ENCODE results near the gene RNASE1.
A peak's percentile ranks its signal among the peaks of the same experiment; 100 is the strongest.
"Not testable (repeated sequence)": the region's sequence is repeated elsewhere in the genome, so short reads cannot be mapped to it uniquely, and the experiment has no call there.

Gene RNASE1

GRCh38 chr14:20830831-20831230, 28.2 kb upstream of the RNASE1 start:
- H3K4me3 ChIP-seq (ENCODE audit: low read length) = no peak overlapping the region
- H3K27me3 ChIP-seq (ENCODE audit: low read depth, low read length) = no peaks in the 10 kb centered on the region
- no peaks in the 10 kb centered on the region for H4K20me1 ChIP-seq (ENCODE audit: insufficient read depth, low read length)
- H2AFZ ChIP-seq (ENCODE audit: low read depth, low read length) = no peak overlapping the region
- no peak overlapping the region for H3K27ac ChIP-seq (ENCODE audit: low read length)
- H3K9ac ChIP-seq (ENCODE audit: low read length) = no peak overlapping the region
- H3K4me2 ChIP-seq (ENCODE audit: low read length) = no peak overlapping the region
- no peaks in the 10 kb centered on the region for H3K79me2 ChIP-seq (ENCODE audit: low read length)
- H3K4me1 ChIP-seq (ENCODE audit: low read length) = no peaks in the 10 kb centered on the region
- no peaks in the 10 kb centered on the region for H3K36me3 ChIP-seq (replicated peaks; ENCODE audit: low read depth, low read length)
- H3K9me3 ChIP-seq (ENCODE audit: insufficient read depth, low read length) = no peaks in the 10 kb centered on the region; the same call in 1 of the 2 replicates
- TF ChIP-seq EZH2phosphoT487 (IDR thresholded peaks at IDR 0.05; ENCODE audit: low read depth) (no peak), CTCF (IDR thresholded peaks at IDR 0.05; ENCODE audit: low read depth, low read length) (no peak)

- H3K79me2 ChIP-seq (ENCODE audit: low read length); H3K4me3 ChIP-seq (ENCODE audit: low read length); H3K4me2 ChIP-seq (ENCODE audit: low read length); H4K20me1 ChIP-seq (ENCODE audit: insufficient read depth, low read length); H3K27me3 ChIP-seq (ENCODE audit: low read depth, low read length); H3K9ac ChIP-seq (ENCODE audit: low read length); H3K9me3 ChIP-seq (ENCODE audit: insufficient read depth, low read length); H2AFZ ChIP-seq (ENCODE audit: low read depth, low read length); H3K36me3 ChIP-seq (replicated peaks; ENCODE audit: low read depth, low read length); H3K4me1 ChIP-seq (ENCODE audit: low read length); H3K27ac ChIP-seq (ENCODE audit: low read length): not testable (repeated sequence)
- TF ChIP-seq CTCF (IDR thresholded peaks at IDR 0.05; ENCODE audit: low read depth, low read length) = peak; percentile 23; the same call in 1 of the 2 replicates
These were observed 25.5 kb upstream of the RNASE1 start for GRCh38 chr14:20828024-20828694.

GRCh38 chr14:20827326-20827725, 24.7 kb upstream of the RNASE1 start:
- no peaks in the 10 kb centered on the region for H4K20me1 ChIP-seq (ENCODE audit: insufficient read depth, low read length)
- no peak for TF ChIP-seq CTCF (IDR thresholded peaks at IDR 0.05; ENCODE audit: low read depth, low read length)
- no peak for TF ChIP-seq EZH2phosphoT487 (IDR thresholded peaks at IDR 0.05; ENCODE audit: low read depth)

GRCh38 chr14:20826666-20827065, 24.0 kb upstream of the RNASE1 start:
- H3K4me3 ChIP-seq (ENCODE audit: low read length); H3K9ac ChIP-seq (ENCODE audit: low read length); H3K9me3 ChIP-seq (ENCODE audit: insufficient read depth, low read length); H3K27ac ChIP-seq (ENCODE audit: low read length); H3K4me1 ChIP-seq (ENCODE audit: low read length); H3K27me3 ChIP-seq (ENCODE audit: low read depth, low read length); H3K79me2 ChIP-seq (ENCODE audit: low read length); H2AFZ ChIP-seq (ENCODE audit: low read depth, low read length); H4K20me1 ChIP-seq (ENCODE audit: insufficient read depth, low read length); H3K36me3 ChIP-seq (replicated peaks; ENCODE audit: low read depth, low read length); H3K4me2 ChIP-seq (ENCODE audit: low read length): not testable (repeated sequence)

More at GRCh38 chr14:20827326-20827725, 24.7 kb upstream of the RNASE1 start:
- no peak overlapping the region for H3K4me2 ChIP-seq (ENCODE audit: low read length)
- no peaks in the 10 kb centered on the region for H3K4me1 ChIP-seq (ENCODE audit: low read length)
- no peaks in the 10 kb centered on the region for H3K79me2 ChIP-seq (ENCODE audit: low read length)
- no peak overlapping the region for H3K27ac ChIP-seq (ENCODE audit: low read length)
- no peak overlapping the region for H3K9ac ChIP-seq (ENCODE audit: low read length)
- H3K9me3 ChIP-seq (ENCODE audit: insufficient read depth, low read length) = no peaks in the 10 kb centered on the region; the same call in 1 of the 2 replicates
- H3K27me3 ChIP-seq (ENCODE audit: low read depth, low read length) = no peaks in the 10 kb centered on the region
- H2AFZ ChIP-seq (ENCODE audit: low read depth, low read length) = no peak overlapping the region
- no peak overlapping the region for H3K4me3 ChIP-seq (ENCODE audit: low read length)
- no peaks in the 10 kb centered on the region for H3K36me3 ChIP-seq (replicated peaks; ENCODE audit: low read depth, low read length)

Data from OCI-LY3 (cell line).